Testis (tissue), 3 donors: Measurements from ENCODE around the gene ARHGDIB. TPM values are rescaled to one million over a fixed set of nuclear protein-coding genes. Genes with fewer than 3 reads are reported as not detected.

Experiments used
- DNase-seq: peaks from one replicate; pipeline ENCODE4 v3.0.0-alpha.2; 2019
- H3K27ac ChIP-seq, 2 donors: fragments of 200-600 bp; sonication (generic); one replicate each; pipeline ENCODE4 v1.5.1; 2019
- H3K27me3 ChIP-seq: fragments of 200-600 bp; sonication (generic); one replicate; pipeline ENCODE4 v1.5.1; 2019
- H3K36me3 ChIP-seq: fragments of 200-600 bp; sonication (generic); one replicate; pipeline ENCODE4 v1.5.1; 2017; ENCODE audit warnings: low read depth; ENCODE audit errors: missing control alignments
- H3K4me1 ChIP-seq: fragments of 200-600 bp; sonication (generic); one replicate; pipeline ENCODE4 v1.5.1; 2019
- H3K4me3 ChIP-seq, 2 donors: fragments of 200-600 bp; sonication (generic); one replicate each; pipeline ENCODE4 v1.5.1; 2017 to 2019
- H3K9me3 ChIP-seq: fragments of 200-600 bp; sonication (generic); one replicate; pipeline ENCODE4 v1.5.1; 2017
- CTCF ChIP-seq, 3 experiments: fragments of 450-650 bp in 2 of 3; fragments of 200-600 bp in 1 of 3; sonication (generic) in 1 of 3; IDR thresholded peaks; one replicate each; pipeline ENCODE4 v1.5.1; 2016 to 2019; ENCODE audit warnings: antibody characterized with exemption in 3 of 3, mild to moderate bottlenecking in 2 of 3, moderate library complexity in 1 of 3
- POLR2A ChIP-seq: fragments of 450-650 bp; IDR thresholded peaks from one replicate; pipeline ENCODE4 v1.6.1; 2017; ENCODE audit warnings: antibody characterized with exemption, mild to moderate bottlenecking, moderate library complexity
- WGBS, 2 donors: methylation state at CpG; one replicate each; pipeline ENCODE4 v1.1.5; 2018; 5-methylcytosine and 5-hydroxymethylcytosine counted together
- intact Hi-C: fragments of 100-400 bp; cut with DNase I; formaldehyde crosslinking; loops from one replicate; pipeline ENCODE4 v1.15.1; 2023; ENCODE audit warnings: low total_unique reads
- polyA plus RNA-seq: library from polyadenylated mRNA; stranded (reverse); fragments of 350-450 nt; fragmentation: Illumina TruSeq; extraction: RNeasy Lipid Tissue Mini Kit (QIAGEN cat#74804); gene quantifications from one replicate; pipeline ENCODE4 v1.2.3, GENCODE V29; 2014; ENCODE audit warnings: low read depth, low replicate concordance; ENCODE audit not compliant: insufficient read depth
- total RNA-seq, 2 donors: library from RNA; depleted of rRNA; stranded (reverse); fragments of >200 nt; gene quantifications; one replicate each; pipeline ENCODE4 v1.2.3, GENCODE V29; 2016

ARHGDIB gene
- total and polyA plus RNA-seq, 3 donors from 2014 or later: 20.2 to 66.3 (median 28.4) TPM

DNA sequence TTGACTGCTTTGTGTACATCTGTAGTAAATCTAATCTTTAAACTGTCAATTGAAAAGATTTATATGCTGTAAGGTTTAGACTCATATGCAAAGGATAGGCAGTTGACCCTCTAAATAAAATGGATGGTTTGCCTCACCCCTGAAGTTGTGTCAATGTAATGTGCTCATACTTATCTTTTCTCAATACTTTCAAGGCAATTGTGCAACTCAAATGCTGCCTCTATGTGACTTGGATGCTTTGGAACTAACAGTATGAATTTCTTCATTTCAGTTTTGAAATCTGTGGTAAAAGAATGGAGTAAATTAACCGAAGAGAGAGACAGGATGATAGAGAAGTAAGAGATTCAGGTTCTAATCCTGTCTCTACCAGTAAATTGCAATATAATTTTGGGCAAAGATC is 21.2 kb upstream of the ARHGDIB start:
- no peak for TF ChIP-seq POLR2A
- TF ChIP-seq CTCF (IDR thresholded peaks at IDR 0.05): no peak
- H3K4me1 ChIP-seq: no peaks in the 10 kb centered on the region
- intact Hi-C loops: no loop called here
- H3K36me3 ChIP-seq: no peaks in the 10 kb centered on the region
- H3K27me3 ChIP-seq: no peaks in the 10 kb centered on the region
- H3K27ac ChIP-seq: no peak overlapping the region
- no peak for DNase-seq
- H3K4me3 ChIP-seq: no peak overlapping the region
- no peaks in the 10 kb centered on the region for H3K9me3 ChIP-seq
- WGBS, 2 donors: 87 to 93% methylated on average over 1 of the region's 1 CpG

DNA sequence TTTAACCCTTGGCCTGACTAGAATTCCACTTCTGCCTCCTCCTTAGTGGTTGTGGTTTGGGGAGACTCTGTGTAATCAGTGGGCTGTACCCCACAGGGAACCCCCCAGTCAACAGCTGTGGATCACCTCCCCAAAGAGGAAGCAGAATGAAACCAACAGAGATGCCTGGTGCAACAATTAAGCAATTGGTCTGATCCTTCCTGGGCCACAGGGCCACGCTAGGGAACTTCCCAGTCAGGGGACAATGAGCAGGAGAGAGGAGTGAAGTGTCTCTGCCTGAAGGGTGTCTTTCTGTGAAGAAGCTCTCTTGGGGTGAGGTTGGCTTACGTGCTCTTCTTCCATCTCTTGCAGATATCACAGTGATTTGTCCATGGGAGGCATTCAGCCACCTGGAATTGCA is 19.6 kb upstream of the ARHGDIB start:
- intact Hi-C loops: no loop called here
- H3K36me3 ChIP-seq: no peaks in the 10 kb centered on the region
- no peaks in the 10 kb centered on the region for H3K27me3 ChIP-seq
- H3K9me3 ChIP-seq: no peaks in the 10 kb centered on the region
- H3K4me1 ChIP-seq: no peaks in the 10 kb centered on the region
- no peak overlapping the region for H3K27ac ChIP-seq
- 76 to 80% methylated on average over 1 to 2 of the region's 2 CpGs for WGBS, 2 donors
- H3K4me3 ChIP-seq: no peak overlapping the region
- TF ChIP-seq POLR2A (no peak), CTCF (IDR thresholded peaks at IDR 0.05) (no peak)
- DNase-seq: no peak

DNA sequence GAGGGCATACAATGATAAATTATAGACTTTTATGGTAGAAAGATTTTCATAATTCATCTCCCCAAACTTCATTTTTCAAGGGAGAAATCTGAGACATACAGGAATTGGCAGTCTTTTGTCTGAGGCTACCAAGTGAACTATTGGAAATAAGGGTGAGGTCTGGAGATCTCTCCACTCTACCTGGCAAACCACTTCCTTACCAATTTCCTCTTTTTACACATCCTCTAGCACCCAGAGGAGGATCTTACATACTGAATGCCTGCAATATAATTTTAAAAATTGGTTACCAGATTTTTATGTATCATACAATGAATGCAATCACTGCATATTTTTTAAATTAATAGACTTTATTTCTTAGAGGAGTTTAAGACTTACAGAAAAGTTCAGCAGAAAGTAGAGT is 18.1 kb upstream of the ARHGDIB start:
- TF ChIP-seq CTCF (IDR thresholded peaks at IDR 0.05) (no peak), POLR2A (no peak)
- intact Hi-C loops: no loop called here
- no peak overlapping the region for H3K27ac ChIP-seq

DNA sequence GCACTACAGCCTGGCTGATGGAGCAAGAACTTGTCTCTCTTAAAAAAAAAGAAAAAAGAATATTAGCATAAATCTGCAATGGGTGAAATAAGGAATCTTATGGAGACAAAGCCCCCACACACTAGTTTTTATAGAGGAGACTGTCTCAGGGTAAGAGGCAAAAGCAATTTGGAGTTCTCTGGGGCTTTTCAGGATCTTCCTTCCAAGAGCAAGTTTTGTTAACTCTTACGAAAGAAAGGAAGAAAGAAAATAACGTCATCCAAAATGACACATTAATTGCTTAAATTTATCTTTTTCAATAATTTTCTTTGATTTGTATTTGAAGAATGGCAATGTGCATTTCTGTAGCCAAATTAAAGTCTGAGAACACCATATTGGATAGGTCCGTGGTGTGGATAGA is 15.3 kb upstream of the ARHGDIB start:
- Histone ChIP-seq H3K27me3 (no peaks in the 10 kb centered on the region), H3K4me3 (no peak overlapping the region), H3K4me1 (no peaks in the 10 kb centered on the region), H3K36me3 (no peaks in the 10 kb centered on the region), H3K9me3 (no peaks in the 10 kb centered on the region), H3K27ac (no peak overlapping the region)
- 90 to 95% methylated on average over 3 of the region's 3 CpGs for WGBS, 2 donors
- no peak for DNase-seq
- no peak for TF ChIP-seq POLR2A
- no peak for TF ChIP-seq CTCF (IDR thresholded peaks at IDR 0.05)
- intact Hi-C loops: no loop called here

More for the DNA sequence above, 18.1 kb upstream of the ARHGDIB start:
- DNase-seq: no peak
- H3K36me3 ChIP-seq: no peaks in the 10 kb centered on the region
- no peaks in the 10 kb centered on the region for H3K9me3 ChIP-seq
- H3K27me3 ChIP-seq: no peaks in the 10 kb centered on the region
- H3K4me3 ChIP-seq: no peak overlapping the region
- H3K4me1 ChIP-seq: no peaks in the 10 kb centered on the region

- H3K4me1 ChIP-seq: no peaks in the 10 kb centered on the region
- intact Hi-C loops: no loop called here
- 80 to 93% methylated on average over 4 of the region's 4 CpGs for WGBS, 2 donors
These were observed 14.1 kb upstream of the ARHGDIB start for GRCh38 chr12:14975457-14975856.

More at GRCh38 chr12:14975457-14975856, 14.1 kb upstream of the ARHGDIB start:
- no peaks in the 10 kb centered on the region for H3K27me3 ChIP-seq
- H3K9me3 ChIP-seq: no peaks in the 10 kb centered on the region
- H3K4me3 ChIP-seq: no peak overlapping the region
- no peak for DNase-seq
- TF ChIP-seq POLR2A (no peak), CTCF (IDR thresholded peaks at IDR 0.05) (no peak)
- H3K27ac ChIP-seq: no peak overlapping the region
- H3K36me3 ChIP-seq: no peaks in the 10 kb centered on the region
